ENCODE measurements around the gene NTN4. TPM values are rescaled to one million over a fixed set of nuclear protein-coding genes. Genes with fewer than 3 reads are reported as not detected.

NTN4 gene
- total and polyA plus RNA-seq, 12 donors: 10.1 to 62.5 (median 42.4) TPM

- no peak overlapping the region for H3K4me3 ChIP-seq
- H3K36me3 ChIP-seq (replicated peaks in 1 of 2): no peaks in the 10 kb centered on the region
- intact Hi-C loops (cut with DNase I): no loop called here
- H3K27me3 ChIP-seq: no peaks in the 10 kb centered on the region
- H3K9me3 ChIP-seq (replicated peaks in 1 of 3): no peaks in the 10 kb centered on the region
- no peak for DNase-seq
- 90 to 96% (median 92%) methylated on average over 1 of the region's 1 CpG for WGBS, 4 donors
- TF ChIP-seq POLR2A (IDR thresholded peaks at IDR 0.05): no peak
- no peak for TF ChIP-seq CTCF (IDR thresholded peaks at IDR 0.05)
- H3K27ac ChIP-seq: no peak overlapping the region
- no peaks in the 10 kb centered on the region for H3K4me1 ChIP-seq (replicated peaks in 1 of 2)
Measured at GRCh38 chr12:95803817-95804216, 13.3 kb upstream of the NTN4 start.

GRCh38 chr12:95802482-95803270 lies 12.1 kb upstream of the NTN4 start:
- Histone ChIP-seq H3K4me3 (no peak overlapping the region), H3K9me3 (replicated peaks in 1 of 3) (no peaks in the 10 kb centered on the region), H3K4me1 (replicated peaks in 1 of 2) (no peaks in the 10 kb centered on the region), H3K27me3 (no peaks in the 10 kb centered on the region), H3K36me3 (replicated peaks in 1 of 2) (no peaks in the 10 kb centered on the region), H3K27ac (no peak overlapping the region)
- intact Hi-C loops (cut with DNase I): no loop called here
- TF ChIP-seq POLR2A (IDR thresholded peaks at IDR 0.05) (no peak), CTCF (IDR thresholded peaks at IDR 0.05) (no peak)
- WGBS, 4 donors: 72 to 86% (median 83%) methylated on average over 5 of the region's 5 CpGs
- no peak for DNase-seq

GRCh38 chr12:95796982-95797289 lies 6.4 kb upstream of the NTN4 start:
- intact Hi-C loops (cut with DNase I): no loop called here
- 79 to 86% (median 83%) methylated on average over 2 of the region's 2 CpGs for WGBS, 4 donors

More at GRCh38 chr12:95796982-95797289, 6.4 kb upstream of the NTN4 start:
- no peak overlapping the region for H3K27ac ChIP-seq
- H3K4me1 ChIP-seq (replicated peaks in 1 of 2): no peaks in the 10 kb centered on the region
- no peak for DNase-seq
- H3K4me3 ChIP-seq: no peak overlapping the region
- no peaks in the 10 kb centered on the region for H3K36me3 ChIP-seq (replicated peaks in 1 of 2)
- H3K9me3 ChIP-seq (replicated peaks in 1 of 3): no peaks in the 10 kb centered on the region
- TF ChIP-seq POLR2A (IDR thresholded peaks at IDR 0.05): no peak
- TF ChIP-seq CTCF (IDR thresholded peaks at IDR 0.05): no peak
- no peaks in the 10 kb centered on the region for H3K27me3 ChIP-seq
